Astrocyte (in vitro differentiated cells and primary cell): ENCODE measurements around the gene NCBP2L.

Experiments
- CTCF ChIP-seq: IDR thresholded peaks from 2 replicates; pipeline ENCODE4 v1.5.1; 2011; ENCODE audit warnings: low read depth, mild to moderate bottlenecking, inconsistent platforms, low read length, moderate library complexity; ENCODE audit not compliant: insufficient read depth
- EZH2 ChIP-seq: IDR thresholded peaks from 2 replicates; pipeline ENCODE4 v1.6.1; 2012; ENCODE audit warnings: mild to moderate bottlenecking, low read length, inconsistent platforms; ENCODE audit not compliant: insufficient read depth

- TF ChIP-seq CTCF (no peak), EZH2 (no peak)
These were observed 48.9 kb downstream of the NCBP2L start for GRCh38 chrX:107826238-107827029.
